Osteocyte (in vitro differentiated cells): ENCODE results near the gene METRN. TPM values are rescaled to one million over a fixed set of nuclear protein-coding genes. Genes with fewer than 3 reads are reported as not detected.

ENCODE experiments used
- DNase-seq: peaks from one replicate; pipeline ENCODE4 v3.0.0; 2021; ENCODE audit warnings: mixed read lengths; ENCODE audit not compliant: unreplicated experiment; ENCODE audit errors: extremely low spot score
- H3K27ac Mint-ChIP-seq: one replicate; pipeline ENCODE4 v1.8.0; 2021; ENCODE audit warnings: mild to moderate bottlenecking, mixed read lengths; ENCODE audit not compliant: unreplicated experiment
- H3K27me3 Mint-ChIP-seq: one replicate; pipeline ENCODE4 v1.8.0; 2021; ENCODE audit warnings: mixed read lengths; ENCODE audit not compliant: unreplicated experiment
- H3K36me3 Mint-ChIP-seq: one replicate; pipeline ENCODE4 v1.8.0; 2021; ENCODE audit warnings: mixed read lengths; ENCODE audit not compliant: unreplicated experiment
- H3K4me1 Mint-ChIP-seq: one replicate; pipeline ENCODE4 v1.8.0; 2021; ENCODE audit warnings: mixed read lengths; ENCODE audit not compliant: unreplicated experiment
- H3K4me3 Mint-ChIP-seq: one replicate; pipeline ENCODE4 v1.8.0; 2021; ENCODE audit warnings: mild to moderate bottlenecking, moderate library complexity, mixed read lengths; ENCODE audit not compliant: unreplicated experiment
- H3K9me3 Mint-ChIP-seq: one replicate; pipeline ENCODE4 v1.8.0; 2021; ENCODE audit warnings: mixed read lengths; ENCODE audit not compliant: unreplicated experiment
- total RNA-seq: library from RNA; stranded (reverse); gene quantifications from 2 replicates; pipeline ENCODE4 v1.2.1, GENCODE V29; 2021
- TF ChIP-seq, protein P1 (sequence below): fragments of 200-600 bp; sonication (generic); IDR thresholded peaks from 2 replicates; pipeline ENCODE4 v1.5.0; 2021; ENCODE audit warnings: antibody characterized with exemption, mild to moderate bottlenecking, moderate library complexity

Gene METRN
- total RNA-seq, 1 donor from 2014 or later = 49.7 TPM

GRCh38 chr16:672371-672770, 42.5 kb upstream of the METRN start:
- H3K4me3 Mint-ChIP-seq = no peak overlapping the region
- no peak overlapping the region for H3K27ac Mint-ChIP-seq
- TF ChIP-seq, protein P1, sequence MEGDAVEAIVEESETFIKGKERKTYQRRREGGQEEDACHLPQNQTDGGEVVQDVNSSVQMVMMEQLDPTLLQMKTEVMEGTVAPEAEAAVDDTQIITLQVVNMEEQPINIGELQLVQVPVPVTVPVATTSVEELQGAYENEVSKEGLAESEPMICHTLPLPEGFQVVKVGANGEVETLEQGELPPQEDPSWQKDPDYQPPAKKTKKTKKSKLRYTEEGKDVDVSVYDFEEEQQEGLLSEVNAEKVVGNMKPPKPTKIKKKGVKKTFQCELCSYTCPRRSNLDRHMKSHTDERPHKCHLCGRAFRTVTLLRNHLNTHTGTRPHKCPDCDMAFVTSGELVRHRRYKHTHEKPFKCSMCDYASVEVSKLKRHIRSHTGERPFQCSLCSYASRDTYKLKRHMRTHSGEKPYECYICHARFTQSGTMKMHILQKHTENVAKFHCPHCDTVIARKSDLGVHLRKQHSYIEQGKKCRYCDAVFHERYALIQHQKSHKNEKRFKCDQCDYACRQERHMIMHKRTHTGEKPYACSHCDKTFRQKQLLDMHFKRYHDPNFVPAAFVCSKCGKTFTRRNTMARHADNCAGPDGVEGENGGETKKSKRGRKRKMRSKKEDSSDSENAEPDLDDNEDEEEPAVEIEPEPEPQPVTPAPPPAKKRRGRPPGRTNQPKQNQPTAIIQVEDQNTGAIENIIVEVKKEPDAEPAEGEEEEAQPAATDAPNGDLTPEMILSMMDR = no peak
- peaks cover 5% of the 10 kb centered on the region for H3K36me3 Mint-ChIP-seq
- no peaks in the 10 kb centered on the region for H3K9me3 Mint-ChIP-seq
- no peak for DNase-seq
- no peaks in the 10 kb centered on the region for H3K27me3 Mint-ChIP-seq
- peaks cover 12% of the 10 kb centered on the region for H3K4me1 Mint-ChIP-seq

DNA sequence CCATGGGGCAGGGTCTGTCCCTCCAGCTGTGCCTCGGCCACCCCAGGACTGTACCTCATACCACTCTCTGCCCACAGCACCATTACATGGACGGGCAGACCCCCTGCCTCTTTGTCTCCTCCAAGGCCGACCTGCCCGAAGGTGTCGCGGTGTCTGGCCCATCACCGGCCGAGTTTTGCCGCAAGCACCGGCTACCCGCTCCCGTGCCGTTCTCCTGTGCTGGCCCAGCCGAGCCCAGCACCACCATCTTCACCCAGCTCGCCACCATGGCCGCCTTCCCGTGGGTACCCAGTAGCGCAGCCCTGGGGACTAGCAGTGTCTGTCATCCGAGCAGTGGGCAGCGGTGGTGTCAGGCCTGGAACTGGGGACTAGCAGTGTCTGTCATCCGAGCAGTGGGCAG, 42.1 kb upstream of the METRN start:
- Mint-ChIP-seq H3K27me3 (no peaks in the 10 kb centered on the region), H3K4me1 (peaks cover 9% of the 10 kb centered on the region), H3K27ac (no peak overlapping the region), H3K4me3 (no peak overlapping the region), H3K9me3 (no peaks in the 10 kb centered on the region), H3K36me3 (peaks cover 5% of the 10 kb centered on the region)
- no peak for DNase-seq
- TF ChIP-seq, protein P1 = no peak

DNA sequence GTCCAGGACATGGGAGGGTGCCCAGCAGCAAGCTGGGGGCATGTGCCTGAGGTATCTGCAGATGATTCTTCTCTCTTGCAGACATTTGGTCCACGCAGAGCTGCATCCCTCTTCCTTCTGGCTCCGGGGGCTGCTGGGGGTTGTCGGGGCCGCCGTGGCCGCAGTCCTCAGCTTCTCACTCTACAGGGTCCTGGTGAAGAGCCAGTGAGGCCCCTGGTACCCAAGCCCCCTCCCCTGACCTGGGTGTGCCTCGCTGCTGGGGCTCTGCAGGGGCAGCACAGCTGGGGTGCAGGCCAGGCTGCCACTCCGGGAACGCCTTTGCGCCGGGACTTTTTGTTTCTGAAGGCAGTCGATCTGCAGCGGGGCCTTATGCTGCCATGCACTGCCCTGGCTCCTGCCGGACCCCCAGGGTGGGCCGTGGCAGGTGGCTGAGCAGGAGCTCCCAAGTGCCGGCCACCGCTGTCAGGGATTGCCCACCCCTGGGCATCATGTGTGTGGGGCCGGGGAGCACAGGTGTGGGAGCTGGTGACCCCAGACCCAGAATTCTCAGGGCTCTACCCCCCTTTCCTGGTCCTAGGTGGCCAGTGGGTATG, 41.4 kb upstream of the METRN start:
- TF ChIP-seq, protein P1 = no peak
- no peak for DNase-seq
- Mint-ChIP-seq H3K36me3 (peaks cover 5% of the 10 kb centered on the region), H3K4me1 (peaks cover 9% of the 10 kb centered on the region), H3K27ac (no peak overlapping the region), H3K4me3 (no peak overlapping the region), H3K9me3 (no peaks in the 10 kb centered on the region), H3K27me3 (no peaks in the 10 kb centered on the region)

DNA sequence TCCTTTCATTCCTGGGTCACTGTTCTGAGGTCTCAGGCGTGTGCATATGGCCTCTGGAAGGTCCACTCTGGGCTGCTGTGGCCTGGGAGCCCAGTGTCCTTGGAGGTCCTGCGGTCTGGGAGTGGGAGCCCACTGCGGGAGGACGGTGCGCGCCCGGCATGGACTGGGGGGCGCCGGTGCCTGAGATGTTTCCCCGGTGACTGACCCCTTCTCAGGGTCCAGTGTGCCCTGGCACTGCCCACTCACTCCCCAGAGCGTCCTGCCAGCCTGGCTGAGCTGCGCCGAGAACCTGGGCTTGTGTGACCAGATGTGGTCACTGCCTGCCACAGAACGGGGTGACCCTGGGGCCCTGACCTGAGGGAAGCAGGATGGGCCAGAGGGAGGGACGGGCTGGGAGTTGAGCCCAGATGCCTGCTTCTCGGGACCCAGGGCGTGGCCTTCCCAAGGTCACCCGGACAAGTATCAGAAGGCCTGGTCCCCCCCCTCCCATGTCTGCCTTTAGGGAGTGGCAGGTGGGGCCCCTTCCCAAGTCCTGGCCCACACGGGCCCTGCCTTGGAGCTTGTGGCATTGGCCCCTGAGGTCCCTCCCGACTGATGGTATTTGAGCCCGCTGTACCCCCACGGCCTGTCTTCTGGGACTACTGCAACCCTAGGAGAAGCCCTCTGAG, 40.6 kb upstream of the METRN start:
- H3K9me3 Mint-ChIP-seq = no peaks in the 10 kb centered on the region
- no peak overlapping the region for H3K4me3 Mint-ChIP-seq
- no peak for DNase-seq
- no peaks in the 10 kb centered on the region for H3K27me3 Mint-ChIP-seq
- TF ChIP-seq, protein P1 = no peak
- H3K36me3 Mint-ChIP-seq = peaks cover 5% of the 10 kb centered on the region
- no peak overlapping the region for H3K27ac Mint-ChIP-seq
- peaks cover 9% of the 10 kb centered on the region for H3K4me1 Mint-ChIP-seq

DNA sequence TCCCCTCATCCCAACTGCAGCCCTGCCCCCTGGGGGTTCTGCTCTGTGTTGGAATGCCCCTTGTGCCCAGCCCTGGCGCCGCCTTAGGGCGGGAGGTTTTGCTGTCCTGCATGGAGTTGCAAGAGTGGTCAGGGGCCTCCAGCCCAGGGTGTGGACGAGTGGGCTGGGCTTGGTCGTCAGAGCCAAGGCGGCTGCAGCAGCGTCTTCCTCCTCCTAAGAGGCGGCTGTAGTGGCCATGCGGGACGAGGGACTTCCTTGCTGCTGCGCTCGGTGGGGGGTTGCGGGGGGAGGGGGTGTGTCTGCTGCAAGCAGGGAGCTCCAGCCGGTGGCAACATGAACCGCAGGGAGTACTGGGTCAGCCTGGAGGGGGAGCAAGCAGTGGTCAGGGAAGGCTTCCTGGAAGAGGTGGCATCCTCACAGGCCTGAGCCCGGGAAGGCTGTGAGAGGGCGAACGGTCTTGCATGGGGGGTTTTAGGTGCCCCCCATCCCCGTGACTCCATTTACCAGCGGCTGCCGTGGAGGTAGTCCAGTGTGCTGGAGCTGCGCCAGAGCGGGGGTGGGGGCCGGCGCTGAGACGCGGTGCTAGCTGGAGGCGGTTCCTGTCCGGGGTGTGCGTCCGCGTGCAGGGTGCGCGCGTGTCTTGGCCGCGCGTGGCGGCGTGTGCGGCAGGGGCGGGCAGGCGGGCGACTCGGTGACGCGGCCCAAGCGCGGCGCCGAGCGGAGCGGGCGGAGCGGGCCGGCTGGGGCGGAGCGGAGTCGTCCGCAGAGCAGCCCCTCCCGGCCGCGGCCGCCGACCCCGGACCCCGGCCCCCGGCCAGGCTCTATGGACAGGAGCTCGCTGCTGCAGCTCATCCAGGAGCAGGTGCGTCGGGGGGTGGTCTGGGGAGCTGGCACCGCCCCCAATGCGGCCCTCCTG, 39.7 kb upstream of the METRN start, which contains the start of gene RHBDL1:
Gene RHBDL1, plus strand, starts transcription at position 704 of the 916 bp plus-strand sequence. Its CDS starts 120 bp downstream, at position 824.
- TF ChIP-seq, protein P1 = no peak
- DNase-seq = no peak
- H3K4me3 Mint-ChIP-seq = no peak within 1 kb of the TSS
- no peaks in the 10 kb centered on the region for H3K27me3 Mint-ChIP-seq
- no peaks in the 10 kb centered on the region for H3K9me3 Mint-ChIP-seq
- H3K36me3 Mint-ChIP-seq = peaks cover 2% of the 10 kb centered on the region
- H3K4me1 Mint-ChIP-seq = peaks cover 10% of the 10 kb centered on the region
- H3K27ac Mint-ChIP-seq = no peak within 1 kb of the TSS
